ENCODE measurements around the gene ISG15.
A peak's percentile ranks its signal among the peaks of the same experiment; 100 is the strongest.
"Not testable (repeated sequence)": the region's sequence is repeated elsewhere in the genome, so short reads cannot be mapped to it uniquely, and the experiment has no call there.

Gene ISG15

GRCh38 chr1:1013922-1014648, 788 bp downstream of the ISG15 start:
- no peak for DNase-seq (ENCODE audit: low spot score)

DNA sequence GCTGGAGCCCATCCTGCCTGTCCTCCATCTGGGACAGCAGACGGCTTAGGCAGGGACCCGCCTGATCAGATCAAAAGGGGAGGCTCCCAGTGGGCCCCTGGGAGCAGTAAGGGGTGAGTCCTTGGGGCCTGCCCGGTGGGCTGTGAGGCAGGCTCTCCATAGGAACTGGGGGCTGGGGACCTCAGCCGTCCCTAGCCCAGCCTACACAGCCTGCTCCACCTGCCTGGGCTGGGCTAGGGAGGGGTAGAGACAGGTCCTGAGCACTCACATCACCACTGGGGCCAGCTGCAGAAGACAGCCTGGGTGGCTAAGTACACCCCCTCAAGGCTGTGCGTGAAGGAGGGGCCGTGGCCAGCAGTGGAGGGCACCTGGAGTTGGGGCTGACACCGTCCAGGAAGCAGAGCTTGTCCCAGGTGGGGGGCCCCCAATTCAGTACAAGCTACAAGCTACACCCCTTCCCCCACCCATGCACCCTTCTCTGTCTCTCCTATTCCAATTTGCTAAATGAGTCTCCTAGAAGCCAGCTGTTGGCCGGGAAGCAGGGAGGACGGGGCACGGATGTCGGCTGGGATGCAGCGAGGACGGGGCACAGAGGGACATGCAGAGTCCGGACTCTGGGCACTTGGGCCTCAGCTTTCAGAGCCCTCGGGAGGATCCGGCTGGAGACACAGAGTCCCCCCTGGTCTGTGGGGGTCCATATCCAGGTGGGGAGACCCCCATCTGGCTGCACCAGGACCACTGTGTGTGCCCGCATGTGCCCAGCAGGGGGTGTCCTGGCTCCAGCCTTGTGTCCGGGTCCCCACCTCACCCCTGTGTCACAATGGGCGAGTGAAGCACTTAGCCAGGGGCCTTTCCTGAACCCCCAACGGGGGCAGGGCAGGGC, 1.7 kb downstream of the ISG15 start:
- DNase-seq (ENCODE audit: low spot score) = no peak

GRCh38 chr1:1017397-1018320, 4.4 kb downstream of the ISG15 start:
- DNase-seq (ENCODE audit: low spot score) = not testable (repeated sequence)

DNA sequence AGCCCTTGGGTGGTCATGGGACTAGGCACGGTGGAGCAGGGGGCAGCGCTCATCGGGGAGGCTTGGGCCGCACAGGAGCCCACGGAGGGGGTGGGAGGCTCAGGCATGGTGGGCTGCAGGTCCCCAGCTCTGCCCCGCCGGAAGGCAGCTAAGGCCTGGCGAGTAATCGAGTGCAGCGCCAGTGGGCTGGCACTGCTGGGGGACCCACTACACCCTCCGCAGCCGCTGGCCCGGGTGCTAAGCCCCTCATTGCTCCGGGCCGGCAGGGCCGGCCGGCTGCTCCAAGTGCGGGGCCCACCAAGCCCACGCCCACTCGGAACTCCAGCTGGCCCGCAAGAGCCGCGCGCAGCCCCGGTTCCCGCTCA, 5.0 kb downstream of the ISG15 start:
- DNase-seq (ENCODE audit: low spot score) = not testable (repeated sequence)

DNA sequence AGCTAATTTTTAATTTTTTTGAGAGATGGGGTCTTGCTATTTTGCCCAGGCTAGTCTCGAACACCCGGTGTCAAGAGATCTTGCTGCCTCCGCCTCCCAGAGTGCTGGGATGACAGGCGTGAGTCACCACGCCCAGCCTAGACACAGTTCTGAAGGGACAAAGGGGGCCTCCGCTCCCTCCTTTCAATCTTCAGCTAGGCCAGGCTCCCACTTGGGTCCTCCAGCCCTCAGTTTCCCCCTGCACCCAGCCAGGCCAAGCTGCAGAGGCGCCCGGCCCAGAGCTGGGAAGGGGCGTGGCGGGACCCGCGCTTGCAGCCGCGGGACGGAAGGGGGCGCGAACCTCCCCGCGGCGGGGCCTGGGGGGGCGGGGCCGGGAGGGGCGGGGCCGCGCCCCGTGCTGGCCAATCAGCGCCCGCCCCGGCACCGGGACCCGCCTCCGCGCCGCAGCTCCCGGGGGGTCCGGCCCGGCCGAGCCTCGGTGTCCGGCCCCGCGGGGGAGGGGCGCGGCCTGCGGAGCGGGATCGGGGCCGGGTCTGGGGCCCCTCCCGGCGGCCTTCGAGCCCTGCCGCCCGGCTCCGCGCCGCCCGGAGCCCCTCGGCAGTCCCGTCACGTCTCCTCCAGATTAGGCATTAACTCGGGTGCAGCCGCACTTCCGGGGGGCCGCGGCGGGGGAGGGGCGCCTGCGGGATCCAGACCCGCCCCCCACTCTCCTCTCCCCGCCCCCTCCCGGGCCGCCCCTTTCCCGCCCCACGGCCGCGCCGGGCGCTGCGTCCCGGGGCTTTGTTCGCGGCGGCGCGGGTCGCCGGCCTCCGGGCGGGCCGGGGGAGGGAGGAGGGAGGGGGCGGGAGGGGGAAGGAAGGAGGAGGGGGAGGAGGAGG, 6.1 kb downstream of the ISG15 start:
- peak; percentile 89 for DNase-seq (ENCODE audit: low spot score)

DNA sequence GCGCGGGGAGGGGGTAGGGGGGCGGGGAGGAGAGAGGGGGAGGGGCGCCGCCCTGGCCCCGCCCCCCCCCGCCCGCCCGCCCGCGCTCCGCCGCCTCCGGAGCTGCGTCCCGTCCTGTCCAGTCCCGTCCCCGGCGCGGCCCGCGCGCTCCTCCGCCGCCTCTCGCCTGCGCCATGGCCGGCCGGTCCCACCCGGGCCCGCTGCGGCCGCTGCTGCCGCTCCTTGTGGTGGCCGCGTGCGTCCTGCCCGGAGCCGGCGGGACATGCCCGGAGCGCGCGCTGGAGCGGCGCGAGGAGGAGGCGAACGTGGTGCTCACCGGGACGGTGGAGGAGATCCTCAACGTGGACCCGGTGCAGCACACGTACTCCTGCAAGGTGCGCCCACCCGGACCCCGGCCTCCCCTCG, 6.7 kb downstream of the ISG15 start, which contains the start of gene AGRN:
Gene AGRN (plus strand): TSS at position 121 of the 405 bp plus-strand sequence. CDS start 53 bp downstream, at position 174.
- peak; percentile 54 for DNase-seq (ENCODE audit: low spot score)

- DNase-seq (ENCODE audit: low spot score) = peak; percentile 16
These were observed 7.2 kb downstream of the ISG15 start for GRCh38 chr1:1020415-1021009.

GRCh38 chr1:1021010-1021919, 8.0 kb downstream of the ISG15 start:
- peak; percentile 62 for DNase-seq (ENCODE audit: low spot score)

GRCh38 chr1:1021920-1022259, 8.6 kb downstream of the ISG15 start:
- DNase-seq (ENCODE audit: low spot score) = no peak

GRCh38 chr1:1022302-1023009, 9.2 kb downstream of the ISG15 start:
- no peak for DNase-seq (ENCODE audit: low spot score)

GRCh38 chr1:1023700-1024099, 10.4 kb downstream of the ISG15 start:
- DNase-seq (ENCODE audit: low spot score) = no peak

DNA sequence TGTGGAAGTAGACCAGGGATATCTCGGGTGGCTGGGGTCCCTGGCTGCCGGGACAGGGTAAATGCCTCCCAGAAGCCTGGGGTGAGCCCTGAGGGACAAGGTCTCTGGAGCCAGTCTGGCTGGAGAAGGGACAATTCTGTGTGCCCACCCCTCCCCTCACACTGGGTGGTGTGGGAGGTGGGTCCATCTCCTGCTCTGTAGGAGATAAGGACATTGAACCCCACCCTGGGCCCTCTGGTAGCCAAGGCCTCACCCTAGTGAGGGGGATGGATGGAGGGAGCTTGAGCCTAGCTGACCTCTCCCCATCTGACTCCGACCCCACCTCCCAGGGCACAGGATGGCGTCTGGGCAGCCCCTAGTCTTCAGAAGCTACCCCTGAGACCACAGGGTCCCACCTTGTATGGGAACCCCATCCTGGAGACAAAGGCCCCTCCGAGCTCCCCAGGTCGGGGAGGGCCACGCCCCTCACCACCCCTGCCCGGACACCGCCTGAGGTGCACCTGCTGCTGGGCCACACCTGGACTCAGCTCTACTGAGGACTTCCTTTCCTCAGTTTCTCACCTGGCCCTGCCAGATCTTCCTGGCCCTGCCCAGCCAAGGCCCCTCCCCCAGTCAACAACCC, 11.0 kb downstream of the ISG15 start:
- no peak for DNase-seq (ENCODE audit: low spot score)

DNA sequence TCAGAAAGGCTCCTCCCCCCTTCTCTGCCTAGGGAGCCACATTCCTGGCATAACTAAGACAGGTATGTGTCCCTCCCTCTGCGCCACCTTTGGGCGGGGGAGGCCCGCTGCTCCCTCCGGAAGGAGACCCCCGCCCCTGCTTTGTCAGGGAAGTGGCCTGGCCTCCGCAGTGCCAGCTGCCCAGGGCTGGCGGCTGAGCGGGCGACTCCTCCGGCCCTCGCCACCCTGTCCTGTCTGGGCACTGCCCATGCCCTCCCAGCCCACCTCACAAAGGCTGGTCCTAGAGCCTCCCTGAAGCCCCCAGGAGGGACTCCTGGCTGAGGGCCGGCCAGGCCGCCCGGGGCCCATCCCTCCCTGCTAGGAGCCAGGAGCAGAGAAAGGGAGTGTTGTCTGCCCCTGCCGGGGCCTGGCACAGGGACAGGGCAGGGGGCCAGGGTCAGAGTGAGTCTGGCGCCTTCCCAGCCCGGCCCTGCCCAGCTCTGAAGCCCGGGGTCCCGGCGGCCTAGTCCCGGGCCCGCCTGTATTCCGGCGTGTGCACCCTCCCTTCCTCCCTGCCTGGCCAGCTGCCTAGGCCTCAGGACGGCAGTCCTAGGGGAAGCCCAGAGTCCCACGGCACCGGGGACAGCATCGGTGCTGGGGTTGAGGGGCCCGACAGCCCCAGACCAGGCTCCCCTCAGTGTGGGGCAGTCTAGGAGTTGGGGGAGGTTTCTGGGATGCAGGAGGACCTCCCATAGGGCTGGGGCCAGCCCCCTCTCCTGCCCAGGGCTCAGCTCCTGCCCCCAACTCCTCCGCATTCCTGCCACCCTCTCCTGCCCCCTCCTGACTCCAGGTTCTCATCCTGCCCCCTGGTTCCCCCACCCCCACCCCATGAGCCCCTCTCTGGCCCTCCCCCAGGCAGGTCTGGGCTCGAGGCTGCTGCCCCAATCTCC, 11.7 kb downstream of the ISG15 start:
- DNase-seq (ENCODE audit: low spot score) = peak; percentile 72

DNA sequence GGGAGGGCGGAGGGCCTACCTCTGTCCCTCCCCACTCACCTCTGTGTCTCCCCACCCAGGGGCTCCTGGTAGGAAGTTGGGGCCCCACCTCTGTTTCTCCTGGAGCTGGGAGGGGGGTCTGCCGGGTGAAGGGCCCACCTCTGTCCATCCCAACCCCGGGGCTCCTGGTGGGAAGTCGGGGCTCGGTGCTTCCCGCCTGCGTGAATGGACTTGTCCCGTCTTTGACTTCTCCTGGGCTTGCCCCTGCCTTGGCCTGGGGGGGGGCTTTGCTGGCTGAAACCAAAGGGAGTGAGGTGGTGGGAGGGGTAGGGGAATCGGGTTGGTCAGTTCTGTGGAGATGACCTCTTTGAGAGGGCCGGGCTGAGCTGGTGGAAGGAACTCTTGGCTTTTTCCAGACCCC, 12.4 kb downstream of the ISG15 start:
- no peak for DNase-seq (ENCODE audit: low spot score)

DNA sequence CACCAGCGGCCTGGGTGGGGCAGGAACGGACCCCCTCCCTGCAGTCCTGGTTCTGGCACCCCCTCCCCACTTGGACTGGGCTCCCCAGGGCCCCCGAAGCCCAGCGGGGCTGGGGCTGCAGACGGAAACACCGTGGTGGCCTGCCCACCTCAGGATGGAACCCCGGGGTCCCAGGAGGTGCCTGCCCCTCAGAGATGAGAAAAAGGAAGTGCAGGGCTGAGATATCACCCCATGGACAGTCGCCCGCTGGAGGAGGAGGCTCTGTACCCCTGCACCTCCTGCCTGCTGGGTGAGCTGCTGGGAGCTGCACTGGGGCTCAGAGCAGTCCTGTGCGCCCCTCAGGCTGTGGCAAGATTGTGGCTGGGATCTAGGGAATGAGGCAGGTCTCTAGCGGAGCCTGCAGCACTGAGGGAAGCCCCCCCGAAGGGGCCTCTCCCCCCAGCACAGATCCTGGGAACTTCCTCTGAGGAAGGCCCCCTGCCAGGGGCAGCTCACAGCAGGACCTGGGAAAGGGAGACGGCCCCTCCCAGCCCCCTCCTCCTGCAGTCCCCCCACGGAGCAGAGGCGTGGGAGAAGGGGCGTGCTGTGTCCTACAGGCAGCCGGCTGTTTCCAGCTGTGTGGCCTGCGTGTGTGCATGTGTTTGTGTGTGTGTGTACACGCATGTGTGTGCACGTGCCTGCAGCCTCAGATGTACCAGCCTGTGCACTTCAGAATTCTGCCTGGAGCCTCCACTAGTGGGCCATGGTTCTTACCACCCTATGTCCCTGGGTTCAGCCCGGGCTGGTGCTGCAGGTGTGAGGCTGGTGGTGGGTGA, 13.5 kb downstream of the ISG15 start:
- no peak for DNase-seq (ENCODE audit: low spot score)

DNA sequence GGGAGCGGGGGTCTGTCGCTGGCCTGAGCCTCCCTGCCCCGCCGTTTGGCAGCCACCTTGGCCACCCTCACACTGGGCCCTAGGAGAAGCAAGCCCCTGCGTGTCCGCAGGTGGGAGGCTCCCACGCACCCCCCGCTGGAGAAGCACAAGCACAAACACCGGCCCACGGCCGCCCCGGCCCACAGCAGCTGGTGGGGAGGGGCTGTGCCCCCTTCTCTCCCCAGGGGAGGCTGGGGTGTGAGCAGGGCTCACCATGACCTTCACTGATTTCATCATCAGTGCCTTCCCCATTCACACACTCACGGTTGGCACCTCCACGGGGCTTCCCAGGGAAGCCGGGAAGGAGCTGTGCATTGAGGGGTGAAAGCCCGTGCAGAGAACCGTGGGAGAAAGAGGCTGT, 14.5 kb downstream of the ISG15 start:
- DNase-seq (ENCODE audit: low spot score) = no peak

Data from LoVo (cell line).